GM12864 (cell line): ENCODE results near the gene TMEM200B.
"Not testable (repeated sequence)": the region's sequence is repeated elsewhere in the genome, so short reads cannot be mapped to it uniquely, and the experiment has no call there.

Experiments
- DNase-seq: peaks from one replicate; pipeline ENCODE4 v3.0.0-alpha.2; 2011; ENCODE audit warnings: low read depth
- H3K4me3 ChIP-seq: 2 replicates; pipeline ENCODE4 v1.5.1; 2011; ENCODE audit warnings: mild to moderate bottlenecking, low read depth, low read length, control low read depth
- TF ChIP-seq, protein P1 (sequence below): IDR thresholded peaks from 2 replicates; pipeline ENCODE4 v1.5.1; 2011; ENCODE audit warnings: low read depth, mild to moderate bottlenecking, moderate library complexity, low read length, control low read depth, inconsistent platforms; ENCODE audit errors: missing control alignments

Gene TMEM200B

DNA sequence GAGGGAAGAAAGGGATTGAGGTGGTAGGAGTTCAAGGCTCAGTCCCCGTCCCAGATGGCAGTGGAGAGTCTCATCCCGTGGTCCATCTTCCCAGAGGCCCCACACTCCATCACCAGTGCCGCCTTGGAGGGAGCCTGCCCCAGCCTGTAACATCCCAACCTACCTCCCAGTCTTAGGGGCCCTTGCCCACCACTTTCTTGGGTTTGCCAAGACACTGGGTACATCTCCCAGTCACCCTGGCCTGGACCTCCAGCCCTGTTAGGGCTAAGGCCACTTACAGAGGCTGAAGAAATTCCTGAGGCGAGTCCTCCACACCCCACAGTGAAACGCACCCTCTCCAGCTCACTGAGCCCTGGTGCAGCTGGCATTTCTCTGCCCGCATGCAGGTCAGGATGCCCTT lies 3.3 kb downstream of the TMEM200B start:
- no peak for DNase-seq
- no peak overlapping the region for H3K4me3 ChIP-seq
- TF ChIP-seq, protein P1, sequence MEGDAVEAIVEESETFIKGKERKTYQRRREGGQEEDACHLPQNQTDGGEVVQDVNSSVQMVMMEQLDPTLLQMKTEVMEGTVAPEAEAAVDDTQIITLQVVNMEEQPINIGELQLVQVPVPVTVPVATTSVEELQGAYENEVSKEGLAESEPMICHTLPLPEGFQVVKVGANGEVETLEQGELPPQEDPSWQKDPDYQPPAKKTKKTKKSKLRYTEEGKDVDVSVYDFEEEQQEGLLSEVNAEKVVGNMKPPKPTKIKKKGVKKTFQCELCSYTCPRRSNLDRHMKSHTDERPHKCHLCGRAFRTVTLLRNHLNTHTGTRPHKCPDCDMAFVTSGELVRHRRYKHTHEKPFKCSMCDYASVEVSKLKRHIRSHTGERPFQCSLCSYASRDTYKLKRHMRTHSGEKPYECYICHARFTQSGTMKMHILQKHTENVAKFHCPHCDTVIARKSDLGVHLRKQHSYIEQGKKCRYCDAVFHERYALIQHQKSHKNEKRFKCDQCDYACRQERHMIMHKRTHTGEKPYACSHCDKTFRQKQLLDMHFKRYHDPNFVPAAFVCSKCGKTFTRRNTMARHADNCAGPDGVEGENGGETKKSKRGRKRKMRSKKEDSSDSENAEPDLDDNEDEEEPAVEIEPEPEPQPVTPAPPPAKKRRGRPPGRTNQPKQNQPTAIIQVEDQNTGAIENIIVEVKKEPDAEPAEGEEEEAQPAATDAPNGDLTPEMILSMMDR = no peak

DNA sequence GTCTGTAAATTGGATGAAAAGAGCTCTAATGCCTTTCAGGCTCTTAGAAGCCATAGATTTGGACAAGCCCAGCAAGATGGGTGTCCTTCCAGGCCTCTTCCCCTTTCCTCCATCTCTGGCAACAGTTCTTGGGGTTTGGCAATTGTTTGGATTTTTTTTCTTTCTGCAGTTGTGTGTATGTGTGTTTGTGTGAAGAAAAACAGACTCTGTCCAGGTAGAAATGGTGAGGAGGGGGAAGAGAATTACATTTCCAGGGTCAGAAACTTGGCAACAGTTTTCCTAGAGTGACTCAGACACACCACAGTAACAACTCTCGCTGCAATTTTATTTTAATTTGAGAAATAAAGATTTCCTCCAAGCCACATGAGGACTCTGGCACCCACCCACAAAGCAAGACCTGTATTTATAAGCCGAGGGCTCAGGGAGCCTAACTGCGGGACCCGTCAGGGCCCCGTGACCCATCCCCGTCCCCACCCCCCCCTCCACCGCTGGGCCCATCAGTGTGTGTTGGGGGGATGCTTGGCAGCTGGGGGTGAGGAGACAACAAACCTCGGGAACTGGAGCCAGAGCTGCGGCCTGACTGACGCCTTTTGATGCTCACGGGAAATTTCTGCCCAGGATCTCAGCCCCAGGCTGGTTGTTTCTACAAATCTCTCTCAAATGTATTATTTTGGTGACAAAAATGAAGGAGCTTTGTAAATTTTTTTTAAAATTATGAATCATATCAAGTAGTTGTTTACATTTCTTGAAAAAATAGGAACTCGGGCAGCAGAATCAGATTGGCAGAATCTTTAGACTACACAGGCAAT lies 4.4 kb downstream of the TMEM200B start:
- H3K4me3 ChIP-seq = no peak overlapping the region
- no peak for DNase-seq
- TF ChIP-seq, protein P1 = no peak

DNA sequence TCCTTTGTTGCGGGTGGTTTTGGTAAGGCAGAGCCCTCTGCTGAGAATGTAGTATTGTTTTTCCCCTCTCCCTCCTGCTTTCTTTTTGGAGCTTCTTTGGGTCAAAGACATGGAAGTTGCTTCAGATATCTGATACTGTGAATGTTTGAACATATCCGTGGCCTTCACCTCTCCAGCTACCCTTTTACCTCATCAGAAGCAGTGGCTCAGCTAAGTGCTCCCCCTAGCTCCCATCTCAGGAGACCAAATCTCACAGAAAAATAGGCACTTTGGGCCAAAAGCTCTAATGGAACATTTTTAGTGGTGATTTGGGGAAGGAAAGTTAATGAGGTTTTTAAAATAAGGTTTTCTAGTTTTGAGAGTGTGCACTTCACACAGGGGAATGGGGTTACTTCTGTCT lies 6.3 kb downstream of the TMEM200B start:
- DNase-seq = no peak
- H3K4me3 ChIP-seq = no peak overlapping the region
- TF ChIP-seq, protein P1 = no peak

DNA sequence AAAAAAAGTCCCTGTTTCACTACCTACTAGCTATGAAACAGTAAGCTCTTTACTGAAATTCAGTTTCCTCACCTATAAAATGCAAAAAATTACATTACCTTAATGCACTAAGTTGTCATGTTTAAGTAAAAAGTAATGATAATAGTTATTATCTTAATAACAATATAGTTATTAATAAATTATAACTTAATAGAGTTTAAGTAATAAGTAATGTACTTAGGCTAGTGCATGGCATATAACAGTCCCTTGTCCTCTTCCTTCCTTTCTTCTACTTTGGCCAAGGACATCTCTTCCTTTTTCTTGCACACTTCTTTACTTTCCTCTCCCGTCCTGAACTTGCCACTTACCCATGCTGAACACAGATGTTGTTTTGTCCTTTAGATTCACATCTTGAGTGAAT lies 9.0 kb downstream of the TMEM200B start:
- TF ChIP-seq, protein P1 = no peak
- DNase-seq = no peak
- H3K4me3 ChIP-seq = no peak overlapping the region

- H3K4me3 ChIP-seq = no peak overlapping the region
- no peak for DNase-seq
- TF ChIP-seq, protein P1 = no peak
Observed at GRCh38 chr1:29113413-29114117, 10.1 kb downstream of the TMEM200B start.

GRCh38 chr1:29112705-29113412 lies 10.8 kb downstream of the TMEM200B start:
- H3K4me3 ChIP-seq = no peak overlapping the region

GRCh38 chr1:29108041-29108440 lies 15.7 kb downstream of the TMEM200B start:
- not testable (repeated sequence) for DNase-seq, H3K4me3 ChIP-seq

More at GRCh38 chr1:29112705-29113412, 10.8 kb downstream of the TMEM200B start:
- TF ChIP-seq, protein P1 = no peak
- DNase-seq = no peak
